ENCODE results near the gene NKX2-4.
"Not testable (repeated sequence)": the region's sequence is repeated elsewhere in the genome, so short reads cannot be mapped to it uniquely, and the experiment has no call there.

The NKX2-4 gene

DNA sequence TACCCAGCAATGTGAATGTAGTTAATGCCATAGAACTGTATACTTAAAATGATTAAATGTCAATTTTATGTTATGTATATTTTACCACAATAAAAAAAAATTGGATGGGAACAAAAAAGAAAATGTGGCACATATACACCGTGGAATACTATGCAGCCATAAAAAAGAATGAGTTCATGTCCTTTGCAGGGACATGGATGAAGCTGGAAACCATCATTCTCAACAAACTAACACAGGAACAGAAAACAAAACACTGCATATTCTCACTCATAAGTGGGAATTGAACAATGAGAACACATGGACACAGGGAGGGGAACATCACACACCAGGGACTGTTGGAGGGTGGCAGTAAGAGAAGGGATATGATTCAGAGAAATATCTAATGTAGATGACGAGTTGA lies 21.8 kb upstream of the NKX2-4 start:
- not testable (repeated sequence) for H4K5ac ChIP-seq (ENCODE audit: low read length); H3K4ac ChIP-seq (ENCODE audit: low read depth, low read length); H4K8ac ChIP-seq (ENCODE audit: low read depth, low read length); H3K36me3 ChIP-seq (ENCODE audit: control insufficient read depth, insufficient read depth, low read length); H2BK120ac ChIP-seq (ENCODE audit: low read depth, low read length); H2BK15ac ChIP-seq (replicated peaks; ENCODE audit: low read depth); H3K79me1 ChIP-seq (ENCODE audit: low read length); H3K79me2 ChIP-seq (ENCODE audit: control insufficient read depth, insufficient read depth, low read length); H3K27me3 ChIP-seq (ENCODE audit: insufficient read depth, low read length, poor library complexity); H3K4me1 ChIP-seq (ENCODE audit: control insufficient read depth, low read depth, low read length); H2AK5ac ChIP-seq (ENCODE audit: low read length); H3K18ac ChIP-seq (ENCODE audit: low read length); H2BK5ac ChIP-seq (ENCODE audit: low read length); H3K27ac ChIP-seq (ENCODE audit: low read depth, low read length); H3K4me2 ChIP-seq (ENCODE audit: low read length); H3K4me3 ChIP-seq (ENCODE audit: low read length); H3K9ac ChIP-seq (ENCODE audit: low read length); H3K56ac ChIP-seq (ENCODE audit: low read length); DNase-seq; H3K23ac ChIP-seq (ENCODE audit: low read length)
- no CpG with 5 or more reads among the region's 2 CpGs for WGBS (ENCODE audit: extremely low coverage, insufficient coverage, low lambda C conversion rate)

DNA sequence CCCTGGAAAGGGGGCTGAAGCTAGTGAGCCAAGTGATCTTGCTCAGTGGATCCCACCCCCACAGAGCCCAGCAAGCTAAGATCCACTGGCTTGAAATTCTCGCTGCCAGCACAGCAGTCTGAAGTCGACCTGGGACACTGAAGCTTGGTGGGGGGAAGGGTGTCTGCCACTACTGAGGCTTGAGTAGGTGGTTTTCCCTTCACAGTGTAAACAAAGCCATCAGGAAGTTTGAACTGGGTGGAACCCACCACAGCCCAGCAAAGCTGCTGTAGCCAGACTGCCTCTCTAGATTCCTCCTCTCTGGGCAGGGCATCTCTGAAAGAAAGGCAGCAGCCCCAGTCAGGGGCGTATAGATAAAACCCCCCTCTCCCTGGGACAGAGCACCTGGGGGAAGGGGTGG lies 16.7 kb upstream of the NKX2-4 start:
- H2AK5ac ChIP-seq (ENCODE audit: low read length); H2BK5ac ChIP-seq (ENCODE audit: low read length); H3K27me3 ChIP-seq (ENCODE audit: insufficient read depth, low read length, poor library complexity); H3K4me1 ChIP-seq (ENCODE audit: control insufficient read depth, low read depth, low read length); H3K27ac ChIP-seq (ENCODE audit: low read depth, low read length); H2BK15ac ChIP-seq (replicated peaks; ENCODE audit: low read depth); H4K5ac ChIP-seq (ENCODE audit: low read length); H3K23ac ChIP-seq (ENCODE audit: low read length); DNase-seq; H3K79me2 ChIP-seq (ENCODE audit: control insufficient read depth, insufficient read depth, low read length); H3K18ac ChIP-seq (ENCODE audit: low read length); H3K4me2 ChIP-seq (ENCODE audit: low read length); H3K4ac ChIP-seq (ENCODE audit: low read depth, low read length); H3K79me1 ChIP-seq (ENCODE audit: low read length); H3K4me3 ChIP-seq (ENCODE audit: low read length); H3K36me3 ChIP-seq (ENCODE audit: control insufficient read depth, insufficient read depth, low read length); H3K56ac ChIP-seq (ENCODE audit: low read length); H2BK120ac ChIP-seq (ENCODE audit: low read depth, low read length); H4K8ac ChIP-seq (ENCODE audit: low read depth, low read length); H3K9ac ChIP-seq (ENCODE audit: low read length): not testable (repeated sequence)
- WGBS (ENCODE audit: extremely low coverage, insufficient coverage, low lambda C conversion rate): no CpG with 5 or more reads among the region's 3 CpGs

DNA sequence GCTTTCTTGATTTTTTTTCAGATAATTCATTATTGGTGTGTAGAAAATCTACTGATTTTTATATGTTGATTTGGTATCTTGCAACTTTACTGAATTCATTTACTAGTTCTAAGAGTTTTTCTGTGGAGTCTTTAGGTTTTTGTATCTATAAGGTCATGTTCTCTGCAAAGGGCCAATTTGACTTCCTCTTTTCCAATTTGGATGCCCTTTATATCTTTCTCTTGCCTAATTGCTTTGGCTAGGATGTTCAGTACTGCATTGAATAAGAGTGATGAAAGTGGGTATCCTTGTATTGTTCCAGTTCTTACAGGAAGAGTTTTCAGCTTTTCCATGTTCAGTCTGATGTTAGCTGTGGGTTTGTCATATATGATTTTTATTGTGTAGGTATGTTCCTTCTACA lies 14.4 kb upstream of the NKX2-4 start:
- no peak overlapping the region for H3K18ac ChIP-seq (ENCODE audit: low read length)
- DNase-seq: no peak
- H3K9ac ChIP-seq (ENCODE audit: low read length): no peak overlapping the region
- no peak overlapping the region for H4K5ac ChIP-seq (ENCODE audit: low read length)
- no peaks in the 10 kb centered on the region for H3K79me1 ChIP-seq (ENCODE audit: low read length)
- no peaks in the 10 kb centered on the region for H3K36me3 ChIP-seq (ENCODE audit: control insufficient read depth, insufficient read depth, low read length)
- H2BK5ac ChIP-seq (ENCODE audit: low read length): no peak overlapping the region
- no peak overlapping the region for H2AK5ac ChIP-seq (ENCODE audit: low read length)
- no peak overlapping the region for H3K4me3 ChIP-seq (ENCODE audit: low read length)
- no peaks in the 10 kb centered on the region for H3K79me2 ChIP-seq (ENCODE audit: control insufficient read depth, insufficient read depth, low read length)
- no peak overlapping the region for H3K4me2 ChIP-seq (ENCODE audit: low read length)
- no peak overlapping the region for H2BK120ac ChIP-seq (ENCODE audit: low read depth, low read length)
- H3K4ac ChIP-seq (ENCODE audit: low read depth, low read length): no peak overlapping the region
- no peak overlapping the region for H2BK15ac ChIP-seq (replicated peaks; ENCODE audit: low read depth)
- H4K8ac ChIP-seq (ENCODE audit: low read depth, low read length): no peak overlapping the region
- H3K27ac ChIP-seq (ENCODE audit: low read depth, low read length): no peak overlapping the region
- no peaks in the 10 kb centered on the region for H3K27me3 ChIP-seq (ENCODE audit: insufficient read depth, low read length, poor library complexity)
- no peak overlapping the region for H3K23ac ChIP-seq (ENCODE audit: low read length)
- no peaks in the 10 kb centered on the region for H3K4me1 ChIP-seq (ENCODE audit: control insufficient read depth, low read depth, low read length)
- H3K56ac ChIP-seq (ENCODE audit: low read length): no peak overlapping the region

DNA sequence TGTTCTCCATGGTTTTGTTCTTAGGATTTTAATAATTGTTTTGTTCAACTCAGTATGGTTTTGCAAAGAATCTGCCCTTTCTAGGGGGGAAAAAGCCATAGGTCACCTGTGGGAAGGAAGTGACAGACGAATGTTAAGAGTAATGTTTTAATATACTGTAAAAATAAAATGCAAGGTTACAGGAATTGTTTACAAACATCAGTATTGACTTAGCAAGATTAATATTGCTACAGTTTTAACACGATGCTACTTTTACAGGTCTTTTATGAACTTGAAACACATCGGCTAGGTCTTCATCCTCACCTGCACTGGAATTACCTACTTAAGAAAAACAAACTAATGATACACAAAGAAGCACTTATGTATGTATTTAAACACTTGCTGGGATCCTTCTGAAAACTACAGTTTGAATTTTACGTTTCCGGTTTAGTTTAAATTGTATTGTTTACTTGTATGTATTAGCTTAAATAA lies 1.7 kb upstream of the NKX2-4 start:
- H3K23ac ChIP-seq (ENCODE audit: low read length): no peak overlapping the region
- H4K8ac ChIP-seq (ENCODE audit: low read depth, low read length): no peak overlapping the region
- no peak overlapping the region for H3K56ac ChIP-seq (ENCODE audit: low read length)
- no peak overlapping the region for H2BK5ac ChIP-seq (ENCODE audit: low read length)
- H2AK5ac ChIP-seq (ENCODE audit: low read length): no peak overlapping the region
- peaks cover 32% of the 10 kb centered on the region for H3K27me3 ChIP-seq (ENCODE audit: insufficient read depth, low read length, poor library complexity)
- no peak overlapping the region for H3K9ac ChIP-seq (ENCODE audit: low read length)
- H3K4me2 ChIP-seq (ENCODE audit: low read length): no peak overlapping the region
- H4K5ac ChIP-seq (ENCODE audit: low read length): no peak overlapping the region
- no peak for DNase-seq
- H3K79me2 ChIP-seq (ENCODE audit: control insufficient read depth, insufficient read depth, low read length): no peaks in the 10 kb centered on the region
- no peak overlapping the region for H3K4me3 ChIP-seq (ENCODE audit: low read length)
- no peak overlapping the region for H3K27ac ChIP-seq (ENCODE audit: low read depth, low read length)
- WGBS (ENCODE audit: extremely low coverage, insufficient coverage, low lambda C conversion rate): no CpG with 5 or more reads among the region's 5 CpGs
- no peak overlapping the region for H2BK15ac ChIP-seq (replicated peaks; ENCODE audit: low read depth)
- no peaks in the 10 kb centered on the region for H3K4me1 ChIP-seq (ENCODE audit: control insufficient read depth, low read depth, low read length)
- H3K18ac ChIP-seq (ENCODE audit: low read length): no peak overlapping the region
- no peaks in the 10 kb centered on the region for H3K36me3 ChIP-seq (ENCODE audit: control insufficient read depth, insufficient read depth, low read length)
- H3K4ac ChIP-seq (ENCODE audit: low read depth, low read length): no peak overlapping the region
- no peak overlapping the region for H2BK120ac ChIP-seq (ENCODE audit: low read depth, low read length)
- no peaks in the 10 kb centered on the region for H3K79me1 ChIP-seq (ENCODE audit: low read length)

DNA sequence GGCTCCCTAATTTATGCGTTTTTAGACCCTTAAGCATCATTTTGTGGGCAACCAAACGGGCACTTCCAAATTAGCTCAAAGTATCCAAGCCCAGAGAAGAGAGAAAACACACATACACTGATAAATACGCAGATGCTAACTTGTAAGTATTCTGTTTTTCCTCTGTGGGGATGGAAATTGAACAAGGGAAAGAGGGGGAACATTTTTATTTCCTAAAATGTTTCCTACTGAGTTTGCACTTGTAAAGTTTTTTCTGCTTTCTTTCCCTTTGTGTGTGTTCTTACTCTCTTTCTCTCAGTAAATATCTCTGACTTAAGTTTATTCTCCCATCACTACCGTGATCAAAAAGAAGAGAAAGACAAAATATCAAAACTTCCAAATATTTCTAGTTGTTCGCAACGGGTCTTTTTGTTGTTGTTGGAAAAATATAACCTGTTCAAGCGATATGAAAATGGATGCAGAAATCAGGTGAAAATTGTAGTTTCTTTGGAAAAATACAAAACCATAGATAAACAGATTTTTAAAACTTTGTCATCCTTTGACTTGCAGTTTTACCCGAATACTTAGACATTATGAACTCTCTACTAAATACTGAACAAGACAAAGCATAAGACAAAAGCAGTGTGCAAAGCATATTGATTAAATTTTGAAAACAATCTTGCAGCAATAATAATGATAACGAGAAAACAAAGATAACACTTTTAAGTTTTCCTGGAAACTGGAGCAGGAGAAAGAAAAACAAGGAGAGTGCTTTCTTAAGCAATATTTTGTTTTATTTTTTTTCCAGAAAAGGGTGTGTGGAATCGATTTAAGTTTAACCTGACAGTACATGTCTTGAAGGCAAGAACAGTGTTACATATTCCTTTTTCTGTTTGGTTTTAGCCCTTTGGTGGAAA lies 1.0 kb upstream of the NKX2-4 start:
- Histone ChIP-seq H3K79me1 (ENCODE audit: low read length) (no peaks in the 10 kb centered on the region), H3K4me3 (ENCODE audit: low read length) (no peak overlapping the region), H3K4ac (ENCODE audit: low read depth, low read length) (no peak overlapping the region), H4K8ac (ENCODE audit: low read depth, low read length) (no peak overlapping the region), H3K27me3 (ENCODE audit: insufficient read depth, low read length, poor library complexity) (peaks cover 34% of the 10 kb centered on the region), H3K9ac (ENCODE audit: low read length) (no peak overlapping the region), H2BK15ac (replicated peaks; ENCODE audit: low read depth) (no peak overlapping the region), H3K79me2 (ENCODE audit: control insufficient read depth, insufficient read depth, low read length) (no peaks in the 10 kb centered on the region), H3K4me1 (ENCODE audit: control insufficient read depth, low read depth, low read length) (no peaks in the 10 kb centered on the region), H2AK5ac (ENCODE audit: low read length) (no peak overlapping the region), H3K18ac (ENCODE audit: low read length) (no peak overlapping the region), H2BK120ac (ENCODE audit: low read depth, low read length) (no peak overlapping the region), H4K5ac (ENCODE audit: low read length) (no peak overlapping the region), H3K56ac (ENCODE audit: low read length) (no peak overlapping the region), H3K4me2 (ENCODE audit: low read length) (no peak overlapping the region), H3K27ac (ENCODE audit: low read depth, low read length) (no peak overlapping the region), H3K23ac (ENCODE audit: low read length) (no peak overlapping the region), H2BK5ac (ENCODE audit: low read length) (no peak overlapping the region), H3K36me3 (ENCODE audit: control insufficient read depth, insufficient read depth, low read length) (no peaks in the 10 kb centered on the region)
- WGBS (ENCODE audit: extremely low coverage, insufficient coverage, low lambda C conversion rate): no CpG with 5 or more reads among the region's 10 CpGs
- DNase-seq: no peak

Measured in mesendoderm (in vitro differentiated cells).